Breast epithelium (tissue), 3 donors: ENCODE measurements around the gene CASQ2.

Source experiments
- CTCF ChIP-seq, 3 donors: fragments of 450-650 bp; IDR thresholded peaks; one replicate each; pipeline ENCODE4 v1.5.1; 2016 to 2017; ENCODE audit warnings: antibody characterized with exemption in 3 of 3, mild to moderate bottlenecking in 3 of 3, moderate library complexity in 3 of 3
- POLR2AphosphoS5 ChIP-seq, 3 donors: sonication (generic); formaldehyde crosslinking; IDR thresholded peaks; one replicate each; pipeline ENCODE4 v1.6.1; 2017; ENCODE audit warnings: antibody characterized with exemption in 3 of 3

GRCh38 chr1:115809847-115810246, 41.3 kb upstream of the CASQ2 start:
- TF ChIP-seq CTCF (IDR thresholded peaks at IDR 0.05) (no peak), POLR2AphosphoS5 (IDR thresholded peaks at IDR 0.05) (no peak)
